Ishikawa (cell line): ENCODE data around the gene GRID1.

Experiments used
- CEBPB ChIP-seq: IDR thresholded peaks from 2 replicates; pipeline ENCODE4 v1.6.1; 2012
- CREB1 ChIP-seq: IDR thresholded peaks from 2 replicates; pipeline ENCODE4 v1.6.1; 2012; ENCODE audit warnings: low read depth
- EGR1 ChIP-seq: IDR thresholded peaks from 2 replicates; pipeline ENCODE4 v1.6.1; 2012
- EP300 ChIP-seq: IDR thresholded peaks from 2 replicates; pipeline ENCODE4 v1.6.1; 2012; ENCODE audit warnings: borderline replicate concordance
- FOXM1 ChIP-seq: IDR thresholded peaks from 2 replicates; pipeline ENCODE4 v1.6.1; 2012; ENCODE audit warnings: low read depth, borderline replicate concordance
- MAX ChIP-seq: IDR thresholded peaks from 2 replicates; pipeline ENCODE4 v1.6.1; 2012
- NFIC ChIP-seq: IDR thresholded peaks from 2 replicates; pipeline ENCODE4 v1.6.1; 2012
- RAD21 ChIP-seq: IDR thresholded peaks from 2 replicates; pipeline ENCODE4 v1.6.1; 2012; ENCODE audit warnings: low read depth
- REST ChIP-seq: IDR thresholded peaks from 2 replicates; pipeline ENCODE4 v1.6.1; 2012; ENCODE audit warnings: low read depth, mild to moderate bottlenecking
- TAF1 ChIP-seq: IDR thresholded peaks from 2 replicates; pipeline ENCODE4 v1.6.1; 2012; ENCODE audit warnings: low read depth, mild to moderate bottlenecking
- TCF12 ChIP-seq: IDR thresholded peaks from 2 replicates; pipeline ENCODE4 v1.6.1; 2012; ENCODE audit warnings: low read depth
- TEAD4 ChIP-seq: IDR thresholded peaks from 2 replicates; pipeline ENCODE4 v1.6.1; 2012
- USF1 ChIP-seq: IDR thresholded peaks from 2 replicates; pipeline ENCODE4 v1.6.1; 2012
- YY1 ChIP-seq: IDR thresholded peaks from 2 replicates; pipeline ENCODE4 v1.6.1; 2012; ENCODE audit warnings: low read depth
- ZBTB7A ChIP-seq: IDR thresholded peaks from 2 replicates; pipeline ENCODE4 v1.6.1; 2012; ENCODE audit warnings: low read depth

The GRID1 gene

DNA sequence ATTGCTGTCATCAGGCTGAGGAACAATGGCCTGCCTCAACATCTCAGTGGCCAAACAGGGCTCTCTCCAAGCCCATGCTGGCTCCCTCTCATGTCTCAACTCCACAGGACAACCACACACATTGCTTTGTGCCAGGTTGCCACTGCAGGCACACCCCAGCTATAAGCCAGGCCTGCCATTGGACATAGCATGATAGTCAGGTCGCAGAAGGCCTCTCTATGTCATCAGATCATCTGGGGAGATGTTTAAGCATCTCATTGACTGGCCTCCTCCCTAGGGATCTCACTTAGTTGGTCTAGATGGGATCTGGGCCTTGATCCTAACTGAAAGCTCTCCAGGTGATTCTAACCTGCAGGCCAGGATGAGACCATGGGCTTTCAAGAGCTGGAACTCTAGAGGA lies 257.2 kb downstream of the GRID1 start:
- TF ChIP-seq CREB1 (no peak), EP300 (no peak), YY1 (no peak)

GRCh38 chr10:86108696-86109095 lies 257.9 kb downstream of the GRID1 start:
- TF ChIP-seq REST (no peak), CEBPB (no peak), ZBTB7A (no peak), FOXM1 (no peak), EGR1 (no peak), CREB1 (no peak), EP300 (no peak), YY1 (no peak), NFIC (no peak), USF1 (no peak), MAX (no peak), TAF1 (no peak), TEAD4 (no peak), RAD21 (no peak), TCF12 (no peak)

DNA sequence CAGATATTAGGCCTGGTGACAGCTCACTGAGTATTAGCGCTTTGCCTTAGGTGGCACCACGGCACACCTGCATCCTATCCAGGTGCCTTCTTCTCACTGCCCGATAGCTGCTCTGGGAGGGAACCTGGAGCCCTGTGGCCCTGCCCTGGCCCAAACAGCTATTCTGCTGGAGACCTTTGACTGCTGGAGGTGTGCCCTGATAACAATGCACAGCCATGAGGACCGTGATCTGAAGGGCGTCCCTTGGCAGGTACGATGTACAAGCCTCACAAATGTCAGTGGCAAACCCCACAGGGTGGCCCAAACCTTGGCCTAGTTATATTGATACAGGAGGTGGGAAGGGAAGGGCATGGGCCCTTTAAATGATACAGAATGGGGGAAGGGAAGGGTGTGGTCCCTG lies 259.5 kb downstream of the GRID1 start:
- TF ChIP-seq YY1, result no peak
- TF ChIP-seq EP300, result no peak
- no peak for TF ChIP-seq CEBPB
- no peak for TF ChIP-seq TAF1
- TF ChIP-seq CREB1, result no peak
- TF ChIP-seq USF1, result no peak
- no peak for TF ChIP-seq NFIC
- no peak for TF ChIP-seq RAD21
- no peak for TF ChIP-seq TCF12
- no peak for TF ChIP-seq MAX
- TF ChIP-seq TEAD4, result no peak
- no peak for TF ChIP-seq EGR1
- TF ChIP-seq ZBTB7A, result no peak
- TF ChIP-seq REST, result no peak
- TF ChIP-seq FOXM1, result no peak

GRCh38 chr10:86106616-86107015 lies 260.0 kb downstream of the GRID1 start:
- no peak for TF ChIP-seq FOXM1
- no peak for TF ChIP-seq NFIC
- no peak for TF ChIP-seq EGR1
- no peak for TF ChIP-seq USF1
- TF ChIP-seq TAF1, result no peak
- TF ChIP-seq REST, result no peak
- TF ChIP-seq RAD21, result no peak
- no peak for TF ChIP-seq EP300
- no peak for TF ChIP-seq CREB1

DNA sequence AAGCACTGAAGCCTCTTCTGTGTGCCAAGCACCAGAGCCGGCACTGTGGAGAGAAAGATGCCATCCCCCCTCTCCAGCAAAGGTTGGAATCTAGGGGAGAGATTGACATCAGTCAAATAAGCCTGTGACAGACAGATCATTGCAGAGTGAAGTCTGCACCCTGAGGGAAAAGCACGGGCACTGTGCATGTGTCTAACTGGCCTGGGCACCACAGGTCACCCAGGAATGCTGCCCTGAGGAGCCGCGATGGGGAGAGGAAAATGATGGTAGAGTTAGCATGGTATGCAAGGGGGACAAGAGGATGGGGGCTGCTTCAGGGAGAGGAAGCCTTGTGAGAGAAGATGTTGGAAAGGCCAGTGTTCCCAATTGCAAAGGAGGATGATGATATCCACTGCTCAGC lies 261.0 kb downstream of the GRID1 start:
- no peak for TF ChIP-seq NFIC
- TF ChIP-seq ZBTB7A, result no peak
- no peak for TF ChIP-seq EP300
- TF ChIP-seq TAF1, result no peak
- TF ChIP-seq EGR1, result no peak
- no peak for TF ChIP-seq CEBPB
- no peak for TF ChIP-seq USF1
- no peak for TF ChIP-seq YY1
- no peak for TF ChIP-seq CREB1
- no peak for TF ChIP-seq RAD21
- no peak for TF ChIP-seq TCF12
- TF ChIP-seq FOXM1, result no peak
- no peak for TF ChIP-seq REST
- TF ChIP-seq MAX, result no peak
- TF ChIP-seq TEAD4, result no peak
